ENCODE measurements around the gene PCP4L1. TPM values are rescaled to one million over a fixed set of nuclear protein-coding genes. Genes with fewer than 3 reads are reported as not detected.

Gene PCP4L1
- total RNA-seq, 1 donor from 2014 or later = 0.69 TPM

DNA sequence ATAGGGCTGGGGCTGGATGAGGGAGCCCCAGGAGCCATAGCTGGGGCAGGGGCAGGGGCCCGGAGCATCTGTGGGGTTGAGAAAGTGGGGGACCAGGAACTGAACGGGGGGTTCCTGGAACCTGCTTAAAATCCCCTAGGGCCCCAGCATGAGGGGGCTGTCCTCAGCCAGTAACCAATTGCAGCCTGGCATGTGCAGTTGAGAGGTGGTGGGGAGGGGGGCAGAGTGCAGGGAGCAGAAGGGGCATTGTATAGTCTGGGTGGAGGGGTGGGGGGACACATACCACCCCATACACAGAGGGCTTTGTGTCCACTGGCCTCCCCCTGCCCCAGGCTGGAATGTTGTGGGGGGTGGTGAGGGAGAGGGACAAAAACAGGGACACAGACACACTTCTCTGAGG lies 51.3 kb downstream of the PCP4L1 start, which contains the start of gene MPZ:
Gene MPZ (minus strand): TSS at position 101 of the 400 bp plus-strand sequence. CDS start 63 bp downstream, at position 38.
- no peak within 1 kb of the TSS for H3K27ac ChIP-seq
- TF ChIP-seq EZH2 (IDR thresholded peaks at IDR 0.05) (no peak), CTCF (IDR thresholded peaks at IDR 0.05) (no peak), EZH2phosphoT487 (IDR thresholded peaks at IDR 0.05) (no peak)
- no peak for DNase-seq (ENCODE audit: low spot score)
- H3K4me3 ChIP-seq = no peak within 1 kb of the TSS
- H4K20me1 ChIP-seq (ENCODE audit: low read depth) = peaks cover 2% of the 10 kb centered on the region
- Mint-ChIP-seq H3K27me3 (ENCODE audit: insufficient read depth, low read depth) (peaks cover 10% of the 10 kb centered on the region), H3K27ac (no peak within 1 kb of the TSS), H3K4me3 (no peak within 1 kb of the TSS), H3K9me3 (no peaks in the 10 kb centered on the region), H3K36me3 (no peaks in the 10 kb centered on the region), H3K4me1 (peaks cover 16% of the 10 kb centered on the region)
- H2AFZ ChIP-seq (replicated peaks) = peak within 1 kb of the TSS; percentile 67
- H3K4me2 ChIP-seq = no peak within 1 kb of the TSS
- H3K4me1 ChIP-seq = peaks cover 15% of the 10 kb centered on the region
- H3K36me3 ChIP-seq = no peaks in the 10 kb centered on the region
- H3K79me2 ChIP-seq (ENCODE audit: low read depth) = peaks cover 6% of the 10 kb centered on the region
- H3K9ac ChIP-seq = no peak within 1 kb of the TSS
- H3K9me3 ChIP-seq (ENCODE audit: low read depth) = no peaks in the 10 kb centered on the region
- no peaks in the 10 kb centered on the region for H3K27me3 ChIP-seq
- peaks cover 22% of the 10 kb centered on the region for H3F3A ChIP-seq (ENCODE audit: low read depth)

DNA sequence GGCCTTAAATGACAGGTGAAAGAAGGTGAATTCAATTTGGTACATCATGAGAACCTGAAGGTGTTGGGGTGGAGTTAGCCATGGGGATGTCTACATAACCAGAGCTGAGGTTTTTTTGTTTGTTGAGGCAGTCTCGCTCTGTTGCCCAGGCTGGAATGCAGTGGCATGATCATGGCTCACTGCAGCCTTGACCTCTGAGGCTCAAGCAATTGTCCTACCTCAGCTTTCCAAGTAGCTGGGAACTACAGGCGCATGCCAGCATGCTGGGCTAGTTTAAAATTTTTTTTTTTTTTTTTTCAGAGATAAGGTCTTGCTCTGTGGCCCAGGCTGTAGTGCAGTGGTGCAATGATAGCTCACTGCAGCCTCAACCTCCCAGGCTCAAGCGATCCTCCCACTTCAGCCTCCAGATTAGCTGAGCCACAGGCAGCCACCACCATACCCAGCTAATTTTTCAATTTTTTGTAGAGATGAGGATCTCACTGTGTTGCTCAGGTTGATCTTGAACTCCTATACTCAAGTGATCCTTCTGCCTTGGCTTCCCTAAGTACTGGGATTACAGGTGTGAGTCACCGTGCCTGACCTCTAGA lies 53.1 kb downstream of the PCP4L1 start:
- Histone ChIP-seq H3K36me3 (no peaks in the 10 kb centered on the region), H3K4me2 (no peak overlapping the region), H3K27me3 (no peaks in the 10 kb centered on the region), H3K4me3 (no peak overlapping the region), H3K9me3 (ENCODE audit: low read depth) (no peaks in the 10 kb centered on the region), H3K79me2 (ENCODE audit: low read depth) (peaks cover 24% of the 10 kb centered on the region), H3F3A (ENCODE audit: low read depth) (peaks cover 25% of the 10 kb centered on the region), H2AFZ (replicated peaks) (no peak overlapping the region), H3K9ac (no peak overlapping the region), H3K27ac (no peak overlapping the region), H4K20me1 (ENCODE audit: low read depth) (peaks cover 20% of the 10 kb centered on the region), H3K4me1 (peaks cover 26% of the 10 kb centered on the region)
- TF ChIP-seq EZH2 (IDR thresholded peaks at IDR 0.05) (no peak), EZH2phosphoT487 (IDR thresholded peaks at IDR 0.05) (no peak), CTCF (IDR thresholded peaks at IDR 0.05) (no peak)
- Mint-ChIP-seq H3K36me3 (no peaks in the 10 kb centered on the region), H3K27me3 (ENCODE audit: insufficient read depth, low read depth) (peaks cover 4% of the 10 kb centered on the region), H3K4me3 (no peak overlapping the region), H3K9me3 (no peaks in the 10 kb centered on the region), H3K27ac (no peak overlapping the region), H3K4me1 (peaks cover 24% of the 10 kb centered on the region)
- DNase-seq (ENCODE audit: low spot score) = no peak

- Histone ChIP-seq H3K27me3 (no peaks in the 10 kb centered on the region), H2AFZ (replicated peaks) (peak overlapping the region; percentile 77), H3K79me2 (ENCODE audit: low read depth) (peaks cover 41% of the 10 kb centered on the region), H3K27ac (peak overlapping the region; percentile 87), H3K36me3 (no peaks in the 10 kb centered on the region), H3K4me3 (peak overlapping the region; percentile 93), H3K9me3 (ENCODE audit: low read depth) (no peaks in the 10 kb centered on the region), H3K9ac (no peak overlapping the region), H3F3A (ENCODE audit: low read depth) (peaks cover 20% of the 10 kb centered on the region), H3K4me1 (peaks cover 28% of the 10 kb centered on the region), H4K20me1 (ENCODE audit: low read depth) (peaks cover 37% of the 10 kb centered on the region), H3K4me2 (peak overlapping the region; percentile 91)
- TF ChIP-seq EZH2phosphoT487 (IDR thresholded peaks at IDR 0.05) = no peak
- no peak for TF ChIP-seq EZH2 (IDR thresholded peaks at IDR 0.05)
- no peak for TF ChIP-seq CTCF (IDR thresholded peaks at IDR 0.05)
- no peak for DNase-seq (ENCODE audit: low spot score)
- Mint-ChIP-seq H3K4me3 (peak overlapping the region; percentile 98), H3K4me1 (peaks cover 24% of the 10 kb centered on the region), H3K27ac (peak overlapping the region; percentile 94), H3K27me3 (ENCODE audit: insufficient read depth, low read depth) (peaks cover 2% of the 10 kb centered on the region), H3K36me3 (no peaks in the 10 kb centered on the region), H3K9me3 (no peaks in the 10 kb centered on the region)
Observed at GRCh38 chr1:161313554-161314200, 55.1 kb downstream of the PCP4L1 start.

Measured in neural progenitor cell (in vitro differentiated cells).